Nephron progenitor cell (in vitro differentiated cells): ENCODE data around the gene LRP1B.
A peak's percentile ranks its signal among the peaks of the same experiment; 100 is the strongest.

Source experiments
- DNase-seq: peaks from one replicate; pipeline ENCODE4 v3.0.0; 2021
- H3K27ac Mint-ChIP-seq: 2 replicates; pipeline ENCODE4 v1.8.0; 2021; ENCODE audit warnings: mild to moderate bottlenecking, moderate library complexity, mixed read lengths
- H3K27me3 Mint-ChIP-seq: 2 replicates; pipeline ENCODE4 v1.8.0; 2021; ENCODE audit warnings: mild to moderate bottlenecking, low read depth, mixed read lengths; ENCODE audit not compliant: poor library complexity
- H3K36me3 Mint-ChIP-seq: 2 replicates; pipeline ENCODE4 v1.8.0; 2021; ENCODE audit warnings: low read depth, mixed read lengths
- H3K4me1 Mint-ChIP-seq: 2 replicates; pipeline ENCODE4 v1.8.0; 2021; ENCODE audit warnings: mixed read lengths
- H3K4me3 Mint-ChIP-seq: 2 replicates; pipeline ENCODE4 v1.8.0; 2021; ENCODE audit warnings: mild to moderate bottlenecking, moderate library complexity, mixed read lengths
- H3K9me3 Mint-ChIP-seq: 2 replicates; pipeline ENCODE4 v1.8.0; 2021; ENCODE audit warnings: mild to moderate bottlenecking, moderate library complexity, mixed read lengths
- TF ChIP-seq, protein P1 (sequence below): fragments of 200-600 bp; sonication (generic); IDR thresholded peaks from 2 replicates; pipeline ENCODE4 v1.5.0; 2021; ENCODE audit warnings: antibody characterized with exemption

The LRP1B gene

DNA sequence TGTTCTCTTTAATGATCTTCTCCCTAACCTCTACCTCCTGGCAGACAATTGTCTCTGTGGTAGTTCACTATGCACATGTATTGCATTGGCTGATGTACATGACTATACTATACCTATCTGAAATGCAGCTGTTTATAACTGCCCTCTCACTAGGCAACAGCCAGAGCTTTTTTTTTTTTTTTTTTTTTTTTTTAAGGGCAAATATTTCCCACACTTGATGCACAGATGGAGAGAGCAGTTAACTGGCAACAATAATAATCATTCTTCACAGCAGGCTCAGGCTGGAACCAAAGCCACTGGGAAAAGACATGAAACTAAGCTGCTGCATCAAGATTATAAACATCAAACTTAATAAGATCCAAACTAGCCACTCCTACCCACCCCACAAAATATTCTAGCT is 707.7 kb downstream of the LRP1B start:
- TF ChIP-seq, protein P1, sequence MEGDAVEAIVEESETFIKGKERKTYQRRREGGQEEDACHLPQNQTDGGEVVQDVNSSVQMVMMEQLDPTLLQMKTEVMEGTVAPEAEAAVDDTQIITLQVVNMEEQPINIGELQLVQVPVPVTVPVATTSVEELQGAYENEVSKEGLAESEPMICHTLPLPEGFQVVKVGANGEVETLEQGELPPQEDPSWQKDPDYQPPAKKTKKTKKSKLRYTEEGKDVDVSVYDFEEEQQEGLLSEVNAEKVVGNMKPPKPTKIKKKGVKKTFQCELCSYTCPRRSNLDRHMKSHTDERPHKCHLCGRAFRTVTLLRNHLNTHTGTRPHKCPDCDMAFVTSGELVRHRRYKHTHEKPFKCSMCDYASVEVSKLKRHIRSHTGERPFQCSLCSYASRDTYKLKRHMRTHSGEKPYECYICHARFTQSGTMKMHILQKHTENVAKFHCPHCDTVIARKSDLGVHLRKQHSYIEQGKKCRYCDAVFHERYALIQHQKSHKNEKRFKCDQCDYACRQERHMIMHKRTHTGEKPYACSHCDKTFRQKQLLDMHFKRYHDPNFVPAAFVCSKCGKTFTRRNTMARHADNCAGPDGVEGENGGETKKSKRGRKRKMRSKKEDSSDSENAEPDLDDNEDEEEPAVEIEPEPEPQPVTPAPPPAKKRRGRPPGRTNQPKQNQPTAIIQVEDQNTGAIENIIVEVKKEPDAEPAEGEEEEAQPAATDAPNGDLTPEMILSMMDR = no peak
- DNase-seq = no peak
- no peak overlapping the region for H3K27ac Mint-ChIP-seq
- H3K27me3 Mint-ChIP-seq = no peaks in the 10 kb centered on the region
- H3K36me3 Mint-ChIP-seq = no peaks in the 10 kb centered on the region
- no peaks in the 10 kb centered on the region for H3K9me3 Mint-ChIP-seq
- H3K4me3 Mint-ChIP-seq = no peak overlapping the region
- no peaks in the 10 kb centered on the region for H3K4me1 Mint-ChIP-seq

DNA sequence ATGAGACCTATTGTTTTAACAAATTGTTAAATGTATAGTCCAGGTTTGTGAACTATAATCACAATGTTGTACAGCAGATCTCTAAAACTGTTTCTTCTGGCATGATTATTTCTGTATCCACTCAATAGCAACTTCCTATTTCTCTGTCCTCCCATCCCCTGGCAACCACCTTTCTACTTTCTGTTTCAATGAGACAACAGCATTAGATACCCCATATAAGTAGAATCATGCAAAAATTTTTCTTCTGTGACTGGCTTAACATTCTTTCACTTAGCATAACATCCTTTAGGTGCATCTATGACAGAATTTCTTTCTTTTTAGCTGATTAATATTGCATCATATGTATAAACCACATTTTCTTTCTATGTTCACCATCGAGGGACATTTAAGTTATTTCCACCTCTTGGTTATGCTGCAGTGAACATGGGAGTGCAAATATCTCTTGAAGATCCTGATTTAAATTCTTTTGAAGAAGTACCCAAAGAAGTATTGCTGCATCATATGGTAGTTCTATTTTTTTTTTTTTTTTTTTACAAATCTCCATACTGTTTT is 713.5 kb downstream of the LRP1B start:
- no peak for DNase-seq
- TF ChIP-seq, protein P1 = no peak
- no peaks in the 10 kb centered on the region for H3K4me1 Mint-ChIP-seq
- H3K36me3 Mint-ChIP-seq = no peaks in the 10 kb centered on the region
- H3K9me3 Mint-ChIP-seq = no peaks in the 10 kb centered on the region
- no peaks in the 10 kb centered on the region for H3K27me3 Mint-ChIP-seq
- H3K4me3 Mint-ChIP-seq = no peak overlapping the region
- no peak overlapping the region for H3K27ac Mint-ChIP-seq

DNA sequence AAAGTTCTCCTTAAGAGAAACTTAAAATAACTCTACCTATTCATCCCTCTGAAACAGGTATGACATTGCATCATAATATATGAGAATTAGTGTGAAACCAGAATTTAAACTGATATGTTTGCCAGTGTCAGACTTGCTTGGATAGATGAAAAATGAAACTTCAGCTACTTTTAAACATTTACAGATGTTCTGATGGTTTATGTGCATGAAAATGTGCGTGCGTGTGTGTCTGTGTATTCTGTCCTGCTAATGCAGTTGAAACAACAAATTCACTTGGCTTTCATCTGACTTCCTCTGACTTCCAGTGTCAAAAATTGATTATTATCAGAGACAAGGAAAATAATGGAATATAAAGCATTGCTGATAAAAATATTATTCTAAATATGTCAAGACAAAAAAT is 719.4 kb downstream of the LRP1B start:
- no peaks in the 10 kb centered on the region for H3K4me1 Mint-ChIP-seq
- TF ChIP-seq, protein P1 = no peak
- no peaks in the 10 kb centered on the region for H3K36me3 Mint-ChIP-seq
- no peak overlapping the region for H3K4me3 Mint-ChIP-seq
- H3K9me3 Mint-ChIP-seq = no peaks in the 10 kb centered on the region
- H3K27me3 Mint-ChIP-seq = no peaks in the 10 kb centered on the region
- no peak overlapping the region for H3K27ac Mint-ChIP-seq
- no peak for DNase-seq

DNA sequence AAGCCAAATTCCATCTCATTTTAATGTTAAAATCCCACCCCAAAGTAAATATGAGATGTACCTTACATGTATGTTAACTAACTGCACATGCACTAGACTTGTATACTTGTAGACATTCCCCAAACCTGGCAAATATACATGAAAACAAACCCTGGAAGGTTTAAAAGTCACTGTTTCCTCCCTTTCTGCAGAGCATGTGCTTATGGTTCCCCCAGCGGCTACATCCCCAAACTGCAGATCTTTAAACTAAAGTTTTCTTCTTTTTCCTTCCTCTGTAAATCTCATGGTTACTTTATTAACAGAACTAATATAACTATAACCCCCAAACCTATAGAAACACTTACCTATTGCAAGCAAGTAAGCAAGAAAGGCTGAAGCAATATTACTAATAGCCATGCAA is 731.5 kb downstream of the LRP1B start:
- H3K27ac Mint-ChIP-seq = no peak overlapping the region
- no peaks in the 10 kb centered on the region for H3K9me3 Mint-ChIP-seq
- no peaks in the 10 kb centered on the region for H3K36me3 Mint-ChIP-seq
- no peaks in the 10 kb centered on the region for H3K4me1 Mint-ChIP-seq
- TF ChIP-seq, protein P1 = peak; percentile 58
- no peak overlapping the region for H3K4me3 Mint-ChIP-seq
- peak; percentile 8 for DNase-seq
- no peaks in the 10 kb centered on the region for H3K27me3 Mint-ChIP-seq

DNA sequence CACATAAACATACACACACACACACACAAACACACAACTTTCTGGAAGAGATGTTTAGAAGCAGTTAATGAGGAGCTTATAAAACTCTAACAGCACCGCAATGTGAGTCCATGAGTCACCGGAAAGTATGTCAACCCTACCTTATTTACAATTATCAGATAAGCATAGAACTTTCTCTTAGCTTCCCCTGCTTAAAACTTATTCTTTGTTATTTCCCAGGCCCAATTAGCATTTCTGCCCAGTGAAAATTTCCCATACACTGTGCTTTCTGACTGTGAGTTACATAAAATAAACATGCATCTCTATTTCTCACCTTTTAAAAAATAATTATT is 737.6 kb downstream of the LRP1B start:
- Mint-ChIP-seq H3K4me1 (no peaks in the 10 kb centered on the region), H3K4me3 (no peak overlapping the region), H3K9me3 (no peaks in the 10 kb centered on the region), H3K36me3 (no peaks in the 10 kb centered on the region), H3K27me3 (no peaks in the 10 kb centered on the region), H3K27ac (no peak overlapping the region)
- TF ChIP-seq, protein P1 = no peak
- DNase-seq = no peak

DNA sequence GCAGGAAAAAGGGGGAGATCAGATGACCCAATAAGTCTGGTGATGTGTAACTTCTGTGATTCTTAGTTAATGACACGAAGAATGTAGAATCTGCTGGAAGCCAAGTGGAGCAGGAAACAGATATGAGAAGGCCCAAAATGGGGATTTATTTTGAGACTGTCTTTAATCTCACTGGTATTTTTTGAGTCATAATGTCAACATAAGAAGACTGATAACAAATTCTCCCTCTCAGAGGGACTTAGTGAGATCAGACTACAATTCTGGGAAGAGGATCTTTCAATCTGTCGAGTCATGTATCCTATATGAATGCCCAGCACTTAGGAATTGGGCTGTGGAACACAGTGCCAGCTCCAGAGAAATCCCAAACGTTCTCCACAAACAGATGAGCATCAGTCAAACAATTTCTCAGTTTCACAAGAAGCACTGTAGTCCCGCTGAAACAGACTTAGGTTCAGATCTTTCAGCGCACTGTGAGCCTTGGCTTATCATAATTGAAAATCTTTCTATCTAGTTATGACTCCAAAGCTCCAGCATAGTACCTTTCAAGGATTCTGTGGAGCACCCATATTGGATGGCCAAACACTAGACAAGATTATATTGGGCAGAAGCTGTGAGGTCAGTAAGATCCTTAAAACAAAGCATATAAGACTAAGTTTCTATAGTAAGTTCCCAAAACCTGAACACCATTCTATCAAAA is 738.2 kb downstream of the LRP1B start:
- H3K27ac Mint-ChIP-seq = no peak overlapping the region
- H3K4me1 Mint-ChIP-seq = no peaks in the 10 kb centered on the region
- H3K36me3 Mint-ChIP-seq = no peaks in the 10 kb centered on the region
- no peaks in the 10 kb centered on the region for H3K27me3 Mint-ChIP-seq
- TF ChIP-seq, protein P1 = no peak
- no peaks in the 10 kb centered on the region for H3K9me3 Mint-ChIP-seq
- DNase-seq = no peak
- no peak overlapping the region for H3K4me3 Mint-ChIP-seq
